ENCODE results near the gene PI16. TPM values are rescaled to one million over a fixed set of nuclear protein-coding genes. Genes with fewer than 3 reads are reported as not detected.
"Not testable (repeated sequence)": the region's sequence is repeated elsewhere in the genome, so short reads cannot be mapped to it uniquely, and the experiment has no call there.

Gene PI16
- total RNA-seq, 1 donor from 2014 or later, result not detected

- DNase-seq (ENCODE audit: low read depth), result no peak
Measured at GRCh38 chr6:36975231-36976006, 20.9 kb downstream of the PI16 start.

- DNase-seq (ENCODE audit: low read depth), result no peak
Measured at GRCh38 chr6:36976007-36976264, 21.4 kb downstream of the PI16 start.

GRCh38 chr6:36976509-36976908 lies 22.0 kb downstream of the PI16 start:
- DNase-seq (ENCODE audit: low read depth), result no peak

GRCh38 chr6:36976931-36977330 lies 22.4 kb downstream of the PI16 start:
- no peak for DNase-seq (ENCODE audit: low read depth)

- DNase-seq (ENCODE audit: low read depth), result no peak
Measured at GRCh38 chr6:36977470-36977941, 23.0 kb downstream of the PI16 start.

GRCh38 chr6:36978421-36979346 lies 24.1 kb downstream of the PI16 start:
- DNase-seq (ENCODE audit: low read depth), result no peak

GRCh38 chr6:36979347-36979742 lies 24.8 kb downstream of the PI16 start:
- peak; percentile 21 for DNase-seq (ENCODE audit: low read depth)

- no peak for DNase-seq (ENCODE audit: low read depth)
Measured at GRCh38 chr6:36980129-36980528, 25.6 kb downstream of the PI16 start.

- DNase-seq (ENCODE audit: low read depth), result no peak
Measured at GRCh38 chr6:36980876-36981619, 26.5 kb downstream of the PI16 start.

- DNase-seq (ENCODE audit: low read depth), result no peak
Measured at GRCh38 chr6:36983538-36983937, 29.0 kb downstream of the PI16 start.

GRCh38 chr6:36984581-36985416 lies 30.3 kb downstream of the PI16 start:
- DNase-seq (ENCODE audit: low read depth), result peak; percentile 29

GRCh38 chr6:36985417-36985807 lies 30.9 kb downstream of the PI16 start:
- no peak for DNase-seq (ENCODE audit: low read depth)

GRCh38 chr6:36985808-36986703 lies 31.5 kb downstream of the PI16 start, which contains the start of gene MTCH1:
Gene MTCH1, minus strand, starts transcription at chr6:36986196. Its CDS starts 23 bp downstream, at chr6:36986173.
- peak; percentile 65 for DNase-seq (ENCODE audit: low read depth)

GRCh38 chr6:36986704-36987047 lies 32.1 kb downstream of the PI16 start:
- DNase-seq (ENCODE audit: low read depth), result peak; percentile 15

GRCh38 chr6:36989264-36989663 lies 34.7 kb downstream of the PI16 start:
- no peak for DNase-seq (ENCODE audit: low read depth)

- not testable (repeated sequence) for DNase-seq (ENCODE audit: low read depth)
Measured at GRCh38 chr6:36990401-36990800, 35.9 kb downstream of the PI16 start.

GRCh38 chr6:36997811-36998722 lies 43.5 kb downstream of the PI16 start:
- DNase-seq (ENCODE audit: low read depth), result peak; percentile 74

- DNase-seq (ENCODE audit: low read depth), result no peak
Measured at GRCh38 chr6:36998723-36999038, 44.1 kb downstream of the PI16 start.

- DNase-seq (ENCODE audit: low read depth), result peak; percentile 50
Measured at GRCh38 chr6:36999061-36999750, 44.7 kb downstream of the PI16 start.

Measured in renal cortical epithelial cell (primary cell).